ENCODE measurements around the gene ELP2. TPM values are rescaled to one million over a fixed set of nuclear protein-coding genes. Genes with fewer than 3 reads are reported as not detected.

The ELP2 gene
- polyA plus RNA-seq, 1 donor (not counting 4 experiments of a cell fraction or from before 2014, with no cell fraction given), result 74.6 TPM

GRCh38 chr18:36141576-36141975, 11.9 kb downstream of the ELP2 start:
- no peaks in the 10 kb centered on the region for H3K9me1 ChIP-seq (ENCODE audit: control insufficient read depth, extremely low read depth, insufficient read depth, low read length)
- no peaks in the 10 kb centered on the region for H3K79me2 ChIP-seq (ENCODE audit: control insufficient read depth, insufficient read depth, low read length)
- no peak overlapping the region for H3K9ac ChIP-seq (ENCODE audit: control insufficient read depth, extremely low read depth, insufficient read depth, low read length)
- H3K4me2 ChIP-seq (ENCODE audit: control insufficient read depth, extremely low read depth, insufficient read depth, low read depth, low read length), result no peak overlapping the region
- DNase-seq (ENCODE audit: low read depth, low spot score) (no peak), FAIRE-seq (no peak)
- H2AFZ ChIP-seq (ENCODE audit: control insufficient read depth, low read length), result no peak overlapping the region
- no peaks in the 10 kb centered on the region for H3K4me1 ChIP-seq (ENCODE audit: control insufficient read depth, extremely low read depth, insufficient read depth, low read length)
- H3K27ac ChIP-seq (ENCODE audit: control insufficient read depth, insufficient read depth, low read length), result no peak overlapping the region
- H3K36me3 ChIP-seq (ENCODE audit: control insufficient read depth in 2 of 2, extremely low read depth in 1 of 2, insufficient read depth in 2 of 2, low read length in 2 of 2), result peaks cover 13 to 26% of the 10 kb centered on the region in 2 experiments
- no peaks in the 10 kb centered on the region for H4K20me1 ChIP-seq (ENCODE audit: control insufficient read depth, extremely low read depth, insufficient read depth, low read length)
- no peaks in the 10 kb centered on the region for H3K9me3 ChIP-seq (ENCODE audit: control insufficient read depth, low read depth, low read length)
- no peak overlapping the region for H3K4me3 ChIP-seq (ENCODE audit: control insufficient read depth in 2 of 3, extremely low read depth in 1 of 3, insufficient read depth in 2 of 3, low read depth in 1 of 3, low read length in 3 of 3)
- H3K27me3 ChIP-seq (ENCODE audit: control insufficient read depth, extremely low read depth, insufficient read depth, low read length), result no peaks in the 10 kb centered on the region
- dilution Hi-C loops (cut with MboI; ENCODE audit: extremely low pct_ligation_motif_present, low sequenced_read_pairs), result no loop called here
- TF ChIP-seq, protein P1, sequence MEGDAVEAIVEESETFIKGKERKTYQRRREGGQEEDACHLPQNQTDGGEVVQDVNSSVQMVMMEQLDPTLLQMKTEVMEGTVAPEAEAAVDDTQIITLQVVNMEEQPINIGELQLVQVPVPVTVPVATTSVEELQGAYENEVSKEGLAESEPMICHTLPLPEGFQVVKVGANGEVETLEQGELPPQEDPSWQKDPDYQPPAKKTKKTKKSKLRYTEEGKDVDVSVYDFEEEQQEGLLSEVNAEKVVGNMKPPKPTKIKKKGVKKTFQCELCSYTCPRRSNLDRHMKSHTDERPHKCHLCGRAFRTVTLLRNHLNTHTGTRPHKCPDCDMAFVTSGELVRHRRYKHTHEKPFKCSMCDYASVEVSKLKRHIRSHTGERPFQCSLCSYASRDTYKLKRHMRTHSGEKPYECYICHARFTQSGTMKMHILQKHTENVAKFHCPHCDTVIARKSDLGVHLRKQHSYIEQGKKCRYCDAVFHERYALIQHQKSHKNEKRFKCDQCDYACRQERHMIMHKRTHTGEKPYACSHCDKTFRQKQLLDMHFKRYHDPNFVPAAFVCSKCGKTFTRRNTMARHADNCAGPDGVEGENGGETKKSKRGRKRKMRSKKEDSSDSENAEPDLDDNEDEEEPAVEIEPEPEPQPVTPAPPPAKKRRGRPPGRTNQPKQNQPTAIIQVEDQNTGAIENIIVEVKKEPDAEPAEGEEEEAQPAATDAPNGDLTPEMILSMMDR (optimal IDR thresholded peaks at IDR 0.05 in 1 of 3, IDR thresholded peaks at IDR 0.05 in 1 of 3, conservative IDR thresholded peaks at IDR 0.05 in 1 of 3; ENCODE audit: extremely low read depth in 1 of 3, insufficient read depth in 2 of 3, low read length in 3 of 3), result no peak
- no peak for TF ChIP-seq EZH2 (IDR thresholded peaks at IDR 0.05; ENCODE audit: low read length)

- TF ChIP-seq, protein P1 (optimal IDR thresholded peaks at IDR 0.05 in 1 of 3, IDR thresholded peaks at IDR 0.05 in 1 of 3, conservative IDR thresholded peaks at IDR 0.05 in 1 of 3; ENCODE audit: extremely low read depth in 1 of 3, insufficient read depth in 2 of 3, low read length in 3 of 3), result no peak
- no peak for TF ChIP-seq EZH2 (IDR thresholded peaks at IDR 0.05; ENCODE audit: low read length)
- FAIRE-seq, result no peak
Observed at GRCh38 chr18:36142751-36143150, 13.1 kb downstream of the ELP2 start.

More at GRCh38 chr18:36142751-36143150, 13.1 kb downstream of the ELP2 start:
- no peaks in the 10 kb centered on the region for H4K20me1 ChIP-seq (ENCODE audit: control insufficient read depth, extremely low read depth, insufficient read depth, low read length)
- H3K4me1 ChIP-seq (ENCODE audit: control insufficient read depth, extremely low read depth, insufficient read depth, low read length), result no peaks in the 10 kb centered on the region
- H3K4me2 ChIP-seq (ENCODE audit: control insufficient read depth, extremely low read depth, insufficient read depth, low read depth, low read length), result no peak overlapping the region
- dilution Hi-C loops (cut with MboI; ENCODE audit: extremely low pct_ligation_motif_present, low sequenced_read_pairs), result no loop called here
- H2AFZ ChIP-seq (ENCODE audit: control insufficient read depth, low read length), result no peak overlapping the region
- no peak overlapping the region for H3K27ac ChIP-seq (ENCODE audit: control insufficient read depth, insufficient read depth, low read length)
- no peaks in the 10 kb centered on the region for H3K27me3 ChIP-seq (ENCODE audit: control insufficient read depth, extremely low read depth, insufficient read depth, low read length)
- no peaks in the 10 kb centered on the region for H3K79me2 ChIP-seq (ENCODE audit: control insufficient read depth, insufficient read depth, low read length)
- H3K9me1 ChIP-seq (ENCODE audit: control insufficient read depth, extremely low read depth, insufficient read depth, low read length), result no peaks in the 10 kb centered on the region
- DNase-seq (ENCODE audit: low read depth, low spot score), result no peak
- H3K9me3 ChIP-seq (ENCODE audit: control insufficient read depth, low read depth, low read length), result no peaks in the 10 kb centered on the region
- H3K36me3 ChIP-seq (ENCODE audit: control insufficient read depth in 2 of 2, extremely low read depth in 1 of 2, insufficient read depth in 2 of 2, low read length in 2 of 2), result peaks cover 16 to 29% of the 10 kb centered on the region in 2 experiments
- H3K9ac ChIP-seq (ENCODE audit: control insufficient read depth, extremely low read depth, insufficient read depth, low read length), result no peak overlapping the region
- no peak overlapping the region for H3K4me3 ChIP-seq (ENCODE audit: control insufficient read depth in 2 of 3, extremely low read depth in 1 of 3, insufficient read depth in 2 of 3, low read depth in 1 of 3, low read length in 3 of 3)
